Neutrophil (primary cell): ENCODE data around the gene SULT1E1.
"Not testable (repeated sequence)": the region's sequence is repeated elsewhere in the genome, so short reads cannot be mapped to it uniquely, and the experiment has no call there.

Experiments
- H3K27ac ChIP-seq: fragments of 200-600 bp; sonication (generic); 2 replicates; pipeline ENCODE4 v1.5.1; 2016; ENCODE audit warnings: mild to moderate bottlenecking, moderate library complexity
- H3K27me3 ChIP-seq: fragments of 200-600 bp; sonication (generic); 2 replicates; pipeline ENCODE4 v1.6.0; 2016; ENCODE audit warnings: mild to moderate bottlenecking
- H3K36me3 ChIP-seq: fragments of 200-600 bp; sonication (generic); 2 replicates; pipeline ENCODE4 v1.5.1; 2017
- H3K4me1 ChIP-seq, 2 experiments: fragments of 200-600 bp in 1 of 2; sonication (generic) in 1 of 2; 1 replicate in 1 of 2; 2 replicates in 1 of 2; pipeline versions ENCODE4 v1.5.1 to v1.6.1; 2013 to 2016; ENCODE audit warnings: low read depth in 1 of 2, low read length in 1 of 2, mild to moderate bottlenecking in 1 of 2, moderate library complexity in 1 of 2; ENCODE audit not compliant: control insufficient read depth in 1 of 2, insufficient read depth in 1 of 2
- H3K4me3 ChIP-seq, 2 experiments: fragments of 200-600 bp in 1 of 2; sonication (generic) in 1 of 2; 1 replicate in 1 of 2; 2 replicates in 1 of 2; pipeline ENCODE4 v1.5.1; 2013 to 2016; ENCODE audit warnings: low read depth in 1 of 2, low read length in 1 of 2, mild to moderate bottlenecking in 1 of 2, moderate library complexity in 1 of 2
- H3K9me3 ChIP-seq: fragments of 200-600 bp; sonication (generic); 2 replicates; pipeline ENCODE4 v1.5.1; 2016
- CTCF ChIP-seq: fragments of 200-600 bp; sonication (generic); IDR thresholded peaks from 2 replicates; pipeline ENCODE4 v1.5.1; 2016; ENCODE audit warnings: antibody characterized with exemption

Gene SULT1E1

GRCh38 chr4:69829678-69830077 lies 30.3 kb downstream of the SULT1E1 start:
- Histone ChIP-seq H3K27ac (peak overlapping the region; percentile 98), H3K27me3 (no peaks in the 10 kb centered on the region)
- TF ChIP-seq CTCF = no peak

GRCh38 chr4:69828828-69829227 lies 31.1 kb downstream of the SULT1E1 start:
- Histone ChIP-seq H3K9me3 (no peaks in the 10 kb centered on the region), H3K36me3 (no peaks in the 10 kb centered on the region), H3K27ac (peak overlapping the region; percentile 20)

More at GRCh38 chr4:69829678-69830077, 30.3 kb downstream of the SULT1E1 start:
- H3K9me3 ChIP-seq = no peaks in the 10 kb centered on the region
- H3K4me1 ChIP-seq = peaks cover 31 to 52% of the 10 kb centered on the region in 2 experiments
- H3K36me3 ChIP-seq = no peaks in the 10 kb centered on the region
- H3K4me3 ChIP-seq = no peak overlapping the region

GRCh38 chr4:69825056-69825455 lies 34.9 kb downstream of the SULT1E1 start:
- H3K27me3 ChIP-seq, H3K9me3 ChIP-seq, H3K36me3 ChIP-seq: not testable (repeated sequence)
- Histone ChIP-seq H3K27ac (peak overlapping the region; percentile 61), H3K4me1 (peaks cover 10 to 34% of the 10 kb centered on the region in 2 experiments), H3K4me3 (peak overlapping the region; percentile 37 to 45)

More at GRCh38 chr4:69828828-69829227, 31.1 kb downstream of the SULT1E1 start:
- no peak for TF ChIP-seq CTCF
- H3K27me3 ChIP-seq = no peaks in the 10 kb centered on the region
- H3K4me1 ChIP-seq = peaks cover 32 to 58% of the 10 kb centered on the region in 2 experiments
- H3K4me3 ChIP-seq = no peak overlapping the region

- peaks cover 15 to 41% of the 10 kb centered on the region in 2 experiments for H3K4me1 ChIP-seq
- H3K9me3 ChIP-seq = no peaks in the 10 kb centered on the region
- H3K4me3 ChIP-seq = no peak overlapping the region
- H3K27ac ChIP-seq = peak overlapping the region; percentile 3
- TF ChIP-seq CTCF = peak; percentile 70
- H3K27me3 ChIP-seq = no peaks in the 10 kb centered on the region
- no peaks in the 10 kb centered on the region for H3K36me3 ChIP-seq
Measured at GRCh38 chr4:69823481-69824186, 36.3 kb downstream of the SULT1E1 start.

- H3K9me3 ChIP-seq = no peaks in the 10 kb centered on the region
- H3K4me3 ChIP-seq = no peak overlapping the region
- peak overlapping the region; percentile 3 for H3K27ac ChIP-seq
- TF ChIP-seq CTCF = no peak
- no peaks in the 10 kb centered on the region for H3K27me3 ChIP-seq
- no peaks in the 10 kb centered on the region for H3K36me3 ChIP-seq
- H3K4me1 ChIP-seq = peaks cover 15 to 41% of the 10 kb centered on the region in 2 experiments
Measured at GRCh38 chr4:69823048-69823447, 36.9 kb downstream of the SULT1E1 start.

- Histone ChIP-seq H3K36me3 (no peaks in the 10 kb centered on the region), H3K9me3 (no peaks in the 10 kb centered on the region), H3K4me3 (no peak overlapping the region), H3K27me3 (no peaks in the 10 kb centered on the region), H3K27ac (no peak overlapping the region), H3K4me1 (peaks cover 15 to 41% of the 10 kb centered on the region in 2 experiments)
- TF ChIP-seq CTCF = no peak
Measured at GRCh38 chr4:69822198-69822597, 37.7 kb downstream of the SULT1E1 start.
